CD4-positive, alpha-beta T cell treated with Interleukin-15 for 4 hours (primary cell): ENCODE data around the gene HOXB3.

Experiments used
- DNase-seq: peaks from one replicate; pipeline ENCODE4 v3.0.0-alpha.2; 2020; ENCODE audit warnings: low spot score

The HOXB3 gene

GRCh38 chr17:48569674-48570324 is 20.2 kb downstream of the HOXB3 start:
- DNase-seq = no peak

DNA sequence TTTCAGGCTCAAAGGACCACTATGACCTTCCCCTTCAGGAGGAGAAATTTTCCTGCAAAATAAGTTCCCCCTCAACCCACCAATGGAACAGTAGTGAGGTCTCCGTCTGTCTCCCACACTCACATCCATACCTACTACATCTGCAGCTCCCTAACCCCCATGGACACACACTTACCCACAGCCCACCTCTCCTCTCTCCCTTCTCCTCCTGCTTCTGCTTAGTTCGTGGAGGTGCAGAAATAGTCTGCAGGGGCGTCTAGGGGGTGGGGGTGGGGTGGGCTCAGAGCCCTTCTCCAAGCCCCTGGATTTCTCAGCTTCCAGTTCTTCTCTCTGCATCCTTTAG is 20.8 kb downstream of the HOXB3 start:
- no peak for DNase-seq

GRCh38 chr17:48568499-48569239 is 21.4 kb downstream of the HOXB3 start:
- no peak for DNase-seq

- DNase-seq = no peak
Observed at GRCh38 chr17:48567646-48568354, 22.2 kb downstream of the HOXB3 start.

DNA sequence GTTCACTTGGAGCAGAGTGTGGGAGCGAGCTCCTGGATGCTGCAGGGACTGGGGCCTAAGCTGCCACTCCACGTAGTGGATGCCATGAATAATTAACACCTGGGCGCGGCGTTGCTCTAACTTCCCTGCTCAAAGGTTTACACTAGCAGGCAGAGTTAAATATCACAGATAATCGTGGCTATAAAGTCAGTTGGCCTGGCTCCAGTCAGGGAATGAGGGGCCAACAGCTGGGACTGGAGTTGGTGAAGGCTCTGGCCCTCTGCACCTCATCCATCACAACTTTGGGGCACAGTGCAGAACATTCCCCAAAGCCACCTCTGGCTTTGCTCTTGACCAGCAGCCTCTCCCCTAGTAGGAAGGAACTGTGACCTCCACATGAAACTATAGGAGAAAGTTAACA is 22.8 kb downstream of the HOXB3 start:
- DNase-seq = no peak

GRCh38 chr17:48566717-48567116 is 23.3 kb downstream of the HOXB3 start:
- DNase-seq = no peak

DNA sequence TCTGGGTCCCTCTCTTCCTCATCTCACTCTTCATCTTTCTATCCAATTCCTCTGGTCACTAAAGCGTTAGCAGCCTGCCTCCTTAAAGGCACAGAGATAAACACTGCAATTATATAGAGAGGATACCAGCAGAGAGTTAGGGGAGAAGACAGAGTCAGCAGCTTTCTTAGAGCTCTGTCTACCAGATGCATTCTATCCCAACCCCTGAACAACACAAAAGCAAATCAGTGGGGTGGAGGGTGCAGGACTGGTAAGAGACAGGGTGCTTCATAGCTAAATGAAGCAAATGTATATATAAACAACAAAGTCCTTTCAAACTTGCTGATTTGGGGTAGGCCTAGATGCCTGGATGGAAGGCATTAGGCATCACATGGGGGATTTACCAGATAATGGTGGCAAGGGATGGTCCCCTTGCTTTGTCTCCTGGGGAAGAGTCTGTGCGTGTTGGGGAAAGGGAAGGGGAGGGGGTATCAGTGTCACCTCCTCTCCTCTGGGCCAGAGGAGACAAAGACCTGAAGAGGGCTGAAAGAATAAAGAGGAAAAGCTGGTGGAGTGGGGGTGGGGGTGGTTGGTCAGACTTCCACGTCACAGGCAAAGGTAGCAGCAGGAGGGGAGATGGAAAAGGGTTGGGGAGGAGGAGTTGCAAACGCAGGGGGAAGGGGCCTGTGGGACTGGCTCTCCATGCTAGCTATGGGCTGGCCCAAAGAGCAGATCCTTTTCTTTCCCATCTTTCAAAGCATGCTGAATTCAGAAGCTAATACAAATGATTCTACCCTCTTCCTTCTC is 23.9 kb downstream of the HOXB3 start:
- no peak for DNase-seq

DNA sequence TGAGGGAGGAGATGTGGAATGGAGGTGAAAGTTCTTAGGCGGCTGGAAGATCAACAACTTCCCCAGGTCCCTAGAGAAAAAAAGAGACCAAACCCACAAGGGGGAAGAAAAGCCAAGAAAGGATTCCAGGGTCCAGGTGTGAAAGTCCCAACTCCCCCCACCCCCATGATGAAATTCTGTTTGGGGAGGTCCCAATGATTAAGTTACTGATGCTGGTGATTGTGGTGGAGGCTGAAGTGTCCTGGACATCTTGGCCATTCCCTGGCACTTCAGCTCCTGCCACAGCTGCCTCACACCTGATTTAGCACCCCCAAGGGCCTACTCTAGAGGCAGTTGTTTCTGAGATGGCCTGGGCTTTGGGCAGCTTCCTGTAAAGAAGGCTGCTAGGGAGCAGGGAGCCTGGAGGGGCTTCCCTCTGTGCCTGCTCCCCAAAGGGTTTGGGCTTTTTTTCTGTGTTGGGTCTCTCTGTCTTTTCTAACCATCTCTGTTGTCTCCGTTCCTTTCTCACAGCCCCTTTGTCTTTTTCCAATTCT is 25.0 kb downstream of the HOXB3 start:
- DNase-seq = no peak

DNA sequence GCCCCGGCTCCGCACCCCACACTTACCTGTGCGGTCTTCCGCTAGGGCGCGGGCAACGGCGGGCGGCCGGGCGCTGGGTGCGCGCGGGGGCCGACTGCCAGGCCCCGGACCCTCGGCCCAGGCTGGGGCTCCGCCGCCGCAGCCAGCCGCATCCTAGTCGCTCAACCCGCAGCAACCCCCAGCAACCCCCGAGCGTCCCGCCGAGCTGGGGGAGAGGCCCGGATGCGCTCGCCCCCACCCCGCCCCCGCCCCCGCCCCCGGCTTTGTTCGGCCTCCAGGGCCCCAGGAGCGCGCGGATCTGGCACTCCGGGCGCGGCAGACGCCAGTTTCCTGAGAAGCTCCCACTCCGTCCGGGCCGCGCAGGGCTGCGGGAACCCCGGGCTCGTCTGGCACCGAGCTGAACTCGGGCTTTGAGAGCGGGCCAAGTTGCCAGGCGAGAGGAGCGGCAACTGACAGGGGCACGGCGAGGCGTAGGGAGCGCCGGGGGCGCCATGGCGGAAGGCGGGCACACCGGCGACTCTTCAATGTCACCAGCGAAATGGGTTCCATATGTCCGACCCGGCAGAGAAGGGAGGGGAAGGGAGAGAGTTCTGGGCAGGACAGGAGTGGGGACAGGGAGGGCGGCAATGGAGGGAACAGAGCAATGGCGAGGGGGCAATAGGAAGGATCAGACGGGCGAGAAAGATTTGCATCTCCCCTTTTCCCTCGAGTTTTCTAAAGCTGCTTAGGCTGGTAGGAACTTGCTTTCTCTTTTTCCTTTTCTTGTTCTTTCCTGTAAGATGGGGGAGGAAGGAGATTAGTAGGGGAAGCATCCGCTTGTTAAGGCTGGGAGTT is 25.6 kb downstream of the HOXB3 start:
- no peak for DNase-seq

GRCh38 chr17:48563867-48564187 is 26.2 kb downstream of the HOXB3 start:
- no peak for DNase-seq

- no peak for DNase-seq
Observed at GRCh38 chr17:48563385-48563838, 26.6 kb downstream of the HOXB3 start.

DNA sequence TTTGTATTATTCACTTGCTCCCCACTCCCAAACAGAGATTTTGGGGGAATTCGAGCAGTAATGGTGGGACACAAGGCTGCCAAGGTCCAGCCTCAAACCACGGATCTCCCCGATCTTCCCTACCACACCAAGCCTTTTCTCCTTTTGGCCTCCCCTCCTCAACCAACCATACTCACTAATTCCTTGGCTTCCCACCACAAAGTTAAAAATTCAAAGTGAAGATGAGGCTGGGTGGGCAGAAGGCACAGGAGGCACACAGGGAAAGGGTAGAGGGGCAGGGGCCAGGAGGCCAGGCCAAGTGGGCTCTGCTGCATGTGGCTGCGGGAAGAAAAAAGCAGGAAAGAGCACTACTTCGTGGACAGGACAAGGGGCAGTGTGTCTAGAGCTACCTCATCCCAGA is 27.1 kb downstream of the HOXB3 start:
- no peak for DNase-seq

GRCh38 chr17:48561884-48562810 is 27.9 kb downstream of the HOXB3 start:
- peak; percentile 13 for DNase-seq

DNA sequence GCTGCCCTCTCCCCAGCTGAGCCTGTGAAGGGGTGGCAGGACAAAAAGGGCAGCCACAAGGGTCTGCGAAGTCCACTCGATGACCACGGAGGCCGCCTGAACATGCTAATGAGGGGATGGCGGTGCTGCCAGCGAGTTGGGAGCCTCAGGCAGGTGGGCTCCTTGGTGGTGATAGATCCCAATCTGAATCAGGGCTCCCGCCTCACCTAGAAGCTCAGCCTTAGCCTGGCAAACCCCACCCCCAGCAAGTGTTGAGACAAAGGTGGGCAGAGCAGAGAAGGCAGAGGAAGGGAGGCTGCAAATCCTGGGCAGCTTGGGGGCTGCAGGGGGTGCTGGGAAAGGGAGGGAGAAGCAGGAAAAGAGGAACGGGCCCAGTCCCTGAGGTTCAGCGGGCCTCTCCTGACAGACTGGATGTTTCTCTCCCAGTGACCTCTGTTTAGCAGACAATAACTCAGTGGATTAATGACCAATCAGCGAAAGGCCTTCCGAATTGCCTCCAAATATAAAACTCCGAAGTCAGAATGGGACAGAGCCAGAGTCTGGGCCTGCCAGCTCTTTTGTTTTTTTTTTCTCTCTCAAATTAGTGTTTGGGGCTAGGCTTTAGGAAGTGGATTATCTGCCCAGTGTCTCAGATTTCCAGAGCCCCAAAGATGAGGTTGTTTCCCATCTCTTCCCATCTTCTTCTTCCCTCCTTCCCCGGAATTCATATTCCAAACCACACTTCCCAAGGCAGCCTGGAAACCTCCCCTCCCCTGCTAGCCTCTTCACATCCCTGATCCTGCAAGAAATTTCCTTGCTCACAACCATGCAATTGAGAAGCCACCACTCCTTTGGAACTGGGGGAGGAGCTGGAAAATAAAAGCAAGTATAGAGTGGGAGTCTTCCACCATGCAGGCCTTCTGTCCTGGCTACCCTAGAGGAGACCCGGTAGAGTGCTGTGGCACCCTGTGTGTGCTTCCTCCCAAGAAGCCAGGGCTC is 29.9 kb downstream of the HOXB3 start:
- DNase-seq = no peak

- no peak for DNase-seq
Observed at GRCh38 chr17:48559122-48559839, 30.8 kb downstream of the HOXB3 start.

- DNase-seq = no peak
Observed at GRCh38 chr17:48558831-48559121, 31.3 kb downstream of the HOXB3 start.

GRCh38 chr17:48558057-48558830 is 31.8 kb downstream of the HOXB3 start:
- no peak for DNase-seq
